OCI-LY1 (cell line): ENCODE data around the gene MLPH.

Experiments used
- EZH2 ChIP-seq: fragments of 200-600 bp; sonication (generic), shearing (Covaris generic); IDR thresholded peaks from 2 replicates; pipeline ENCODE4 v1.8.0; 2017; ENCODE audit warnings: borderline replicate concordance, mixed run types, mild to moderate bottlenecking, antibody characterized with exemption, low read length, moderate library complexity, mixed read lengths
- TF ChIP-seq, protein P1 (sequence below): fragments of 200-600 bp; sonication (generic), shearing (Covaris generic); IDR thresholded peaks from 2 replicates; pipeline ENCODE4 v1.5.1; 2017; ENCODE audit warnings: mild to moderate bottlenecking, antibody characterized with exemption, low read length, moderate library complexity, mixed read lengths

- TF ChIP-seq, protein P1, sequence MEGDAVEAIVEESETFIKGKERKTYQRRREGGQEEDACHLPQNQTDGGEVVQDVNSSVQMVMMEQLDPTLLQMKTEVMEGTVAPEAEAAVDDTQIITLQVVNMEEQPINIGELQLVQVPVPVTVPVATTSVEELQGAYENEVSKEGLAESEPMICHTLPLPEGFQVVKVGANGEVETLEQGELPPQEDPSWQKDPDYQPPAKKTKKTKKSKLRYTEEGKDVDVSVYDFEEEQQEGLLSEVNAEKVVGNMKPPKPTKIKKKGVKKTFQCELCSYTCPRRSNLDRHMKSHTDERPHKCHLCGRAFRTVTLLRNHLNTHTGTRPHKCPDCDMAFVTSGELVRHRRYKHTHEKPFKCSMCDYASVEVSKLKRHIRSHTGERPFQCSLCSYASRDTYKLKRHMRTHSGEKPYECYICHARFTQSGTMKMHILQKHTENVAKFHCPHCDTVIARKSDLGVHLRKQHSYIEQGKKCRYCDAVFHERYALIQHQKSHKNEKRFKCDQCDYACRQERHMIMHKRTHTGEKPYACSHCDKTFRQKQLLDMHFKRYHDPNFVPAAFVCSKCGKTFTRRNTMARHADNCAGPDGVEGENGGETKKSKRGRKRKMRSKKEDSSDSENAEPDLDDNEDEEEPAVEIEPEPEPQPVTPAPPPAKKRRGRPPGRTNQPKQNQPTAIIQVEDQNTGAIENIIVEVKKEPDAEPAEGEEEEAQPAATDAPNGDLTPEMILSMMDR: no peak
- no peak for TF ChIP-seq EZH2
Observed at GRCh38 chr2:237583385-237584295, 96.6 kb downstream of the MLPH start.
